ENCODE measurements around the gene CERS6.

DNA sequence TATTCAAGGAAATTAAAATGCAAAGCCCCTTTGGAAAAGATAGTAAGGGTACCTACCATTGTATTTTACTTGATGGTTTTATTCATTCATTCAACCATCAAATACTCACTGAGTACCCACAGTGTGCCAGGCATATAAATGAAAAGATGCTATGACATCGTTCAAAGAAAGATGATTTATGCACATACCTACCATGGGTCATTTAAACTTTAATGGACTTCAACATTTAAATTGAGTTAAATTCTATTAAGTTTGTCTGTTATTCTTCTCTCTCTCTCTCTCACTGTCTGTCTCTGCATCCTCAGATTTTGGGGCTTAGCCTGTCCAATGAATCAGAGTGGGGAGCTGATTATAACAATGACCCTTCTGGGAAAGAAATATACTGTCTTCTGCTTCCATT, 87.9 kb downstream of the CERS6 start:
- TF ChIP-seq NANOG (IDR thresholded peaks at IDR 0.05; ENCODE audit: borderline replicate concordance) (no peak), EZH2 (IDR thresholded peaks at IDR 0.05; ENCODE audit: low read depth, unreplicated experiment) (no peak)
